Endodermal cell (in vitro differentiated cells): ENCODE measurements around the gene EXOSC10. TPM values are rescaled to one million over a fixed set of nuclear protein-coding genes. Genes with fewer than 3 reads are reported as not detected.

ENCODE experiments used
- DNase-seq: peaks from one replicate; pipeline ENCODE4 v3.0.0-alpha.2; 2017
- H3K27ac ChIP-seq: 2 replicates; pipeline ENCODE4 v1.5.1; 2013; ENCODE audit warnings: mild to moderate bottlenecking, low read depth, low read length, moderate library complexity
- H3K27me3 ChIP-seq: 2 replicates; pipeline ENCODE4 v1.6.1; 2013; ENCODE audit warnings: mild to moderate bottlenecking, low read length, moderate library complexity; ENCODE audit not compliant: insufficient read depth, control insufficient read depth, poor library complexity, severe bottlenecking
- H3K36me3 ChIP-seq: 2 replicates; pipeline ENCODE4 v1.7.0; 2013; ENCODE audit warnings: mild to moderate bottlenecking, low read length, moderate library complexity; ENCODE audit not compliant: control insufficient read depth, insufficient read depth
- H3K4me1 ChIP-seq: one replicate; pipeline ENCODE4 v1.7.0; 2013; ENCODE audit warnings: low read length; ENCODE audit not compliant: control insufficient read depth, insufficient read depth
- H3K4me3 ChIP-seq: 2 replicates; pipeline ENCODE4 v1.5.1; 2013; ENCODE audit warnings: mild to moderate bottlenecking, low read length, moderate library complexity
- H3K9ac ChIP-seq: 2 replicates; pipeline ENCODE4 v1.6.1; 2013; ENCODE audit warnings: mild to moderate bottlenecking, low read length, moderate library complexity; ENCODE audit not compliant: poor library complexity, severe bottlenecking; ENCODE audit errors: extremely low read depth
- H3K9me3 ChIP-seq: 2 replicates; pipeline ENCODE4 v1.6.1; 2013; ENCODE audit warnings: mild to moderate bottlenecking, low read length, moderate library complexity; ENCODE audit not compliant: control insufficient read depth
- H3K27ac Mint-ChIP-seq: 2 replicates; pipeline ENCODE4 v1.8.0; 2020; ENCODE audit warnings: mixed read lengths
- H3K27me3 Mint-ChIP-seq: 2 replicates; pipeline ENCODE4 v1.8.0; 2021; ENCODE audit warnings: mild to moderate bottlenecking, mixed read lengths; ENCODE audit not compliant: insufficient read depth
- H3K36me3 Mint-ChIP-seq: 2 replicates; pipeline ENCODE4 v1.8.0; 2020; ENCODE audit warnings: low read depth, mixed read lengths
- H3K4me1 Mint-ChIP-seq: 2 replicates; pipeline ENCODE4 v1.8.0; 2020; ENCODE audit warnings: mixed read lengths
- H3K4me3 Mint-ChIP-seq: 2 replicates; pipeline ENCODE4 v1.8.0; 2020; ENCODE audit warnings: mild to moderate bottlenecking, moderate library complexity, mixed read lengths
- H3K9me3 Mint-ChIP-seq: 2 replicates; pipeline ENCODE4 v1.8.0; 2020; ENCODE audit warnings: mild to moderate bottlenecking, mixed read lengths
- CTCF ChIP-seq: fragments of 200-600 bp; sonication (generic); conservative IDR thresholded peaks from 2 replicates; pipeline ENCODE4 v1.5.0; 2021; ENCODE audit warnings: antibody characterized with exemption, mild to moderate bottlenecking
- WGBS, 2 experiments: methylation state at CpG; one replicate each; pipeline versions ENCODE4 v1.1.5 to v1.1.7; 2013; ENCODE audit warnings: missing lambda C conversion rate in 2 of 2, mixed read lengths in 1 of 2; ENCODE audit not compliant: insufficient coverage in 1 of 2, insufficient read length in 1 of 2; 5-methylcytosine and 5-hydroxymethylcytosine counted together
- total RNA-seq, 2 donors: library from RNA; stranded (reverse); fragmentation: NEBNext Ultra II Directional in 1 of 2; extraction: Animal tissue kit (Norgen Biotek cat#: 25700) in 1 of 2; gene quantifications; 2 replicates in 1 of 2; 3 replicates in 1 of 2; pipeline ENCODE4 v1.2.1, GENCODE V29; 2021

The EXOSC10 gene
- total RNA-seq, 2 donors from 2014 or later: 81.4 to 89.7 TPM

DNA sequence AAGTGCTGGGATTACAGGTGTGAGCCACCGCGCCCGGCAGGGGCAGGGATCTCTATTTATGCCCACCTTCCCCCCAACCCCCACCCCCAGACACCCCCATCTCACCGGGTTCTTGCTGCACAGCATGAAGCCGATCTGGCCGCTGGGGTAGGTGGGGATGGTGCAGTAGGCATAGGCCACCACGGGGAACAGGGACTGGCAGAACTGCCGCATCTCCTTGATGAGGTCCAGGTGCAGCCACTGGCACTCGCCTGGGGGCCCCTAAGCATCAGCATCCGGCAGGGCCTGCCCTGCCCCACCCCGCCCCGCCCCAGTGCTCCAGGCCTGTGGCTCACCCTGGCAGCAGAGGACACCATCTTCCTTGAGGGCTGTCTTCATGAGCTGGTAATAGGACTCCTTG is 44.0 kb downstream of the EXOSC10 start:
- peaks cover 3% of the 10 kb centered on the region for H3K4me1 ChIP-seq
- Mint-ChIP-seq H3K36me3 (peaks cover 24% of the 10 kb centered on the region), H3K27ac (no peak overlapping the region), H3K27me3 (no peaks in the 10 kb centered on the region), H3K4me3 (no peak overlapping the region), H3K4me1 (peaks cover 8% of the 10 kb centered on the region), H3K9me3 (no peaks in the 10 kb centered on the region)
- no peak for TF ChIP-seq CTCF
- no peak overlapping the region for H3K27ac ChIP-seq
- no peaks in the 10 kb centered on the region for H3K9me3 ChIP-seq
- 94% methylated on average over 8 to 12 of the region's 12 CpGs for WGBS, 2 experiments
- no peak overlapping the region for H3K9ac ChIP-seq
- H3K27me3 ChIP-seq: no peaks in the 10 kb centered on the region
- H3K36me3 ChIP-seq: peaks cover 16% of the 10 kb centered on the region
- no peak for DNase-seq
- H3K4me3 ChIP-seq: no peak overlapping the region

- H3K27me3 Mint-ChIP-seq: no peaks in the 10 kb centered on the region
These were observed 45.0 kb downstream of the EXOSC10 start for GRCh38 chr1:11054666-11055065.

DNA sequence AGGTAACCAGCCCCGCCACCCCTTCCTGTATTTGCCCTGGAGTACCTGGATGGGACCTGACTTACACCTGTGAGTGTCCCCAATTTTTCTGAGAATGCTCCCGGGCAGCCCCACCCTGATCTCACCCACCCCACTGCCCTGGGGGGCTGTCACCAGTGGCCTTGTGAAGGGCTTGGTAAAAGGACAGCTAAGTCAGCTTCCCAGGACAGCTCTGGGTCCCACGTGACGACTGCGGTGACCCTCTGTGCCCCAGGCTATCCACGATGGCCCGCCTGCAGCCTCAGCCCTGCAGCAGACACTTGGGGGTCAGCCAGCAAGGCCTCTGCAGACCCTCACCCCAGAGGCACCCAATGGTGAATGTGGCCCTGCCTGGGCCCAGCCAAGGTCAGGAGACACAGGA is 45.5 kb downstream of the EXOSC10 start:
- H3K4me3 Mint-ChIP-seq: no peak overlapping the region
- TF ChIP-seq CTCF: no peak
- H3K9me3 Mint-ChIP-seq: no peaks in the 10 kb centered on the region
- DNase-seq: no peak
- H3K36me3 Mint-ChIP-seq: peaks cover 24% of the 10 kb centered on the region
- Histone ChIP-seq H3K27ac (no peak overlapping the region), H3K9ac (no peak overlapping the region), H3K9me3 (no peaks in the 10 kb centered on the region), H3K36me3 (peaks cover 16% of the 10 kb centered on the region), H3K27me3 (no peaks in the 10 kb centered on the region), H3K4me1 (peaks cover 3% of the 10 kb centered on the region), H3K4me3 (no peak overlapping the region)
- H3K27ac Mint-ChIP-seq: no peak overlapping the region
- H3K4me1 Mint-ChIP-seq: peaks cover 6% of the 10 kb centered on the region
- 93% methylated on average over 3 to 7 of the region's 7 CpGs for WGBS, 2 experiments
- no peaks in the 10 kb centered on the region for H3K27me3 Mint-ChIP-seq

More at GRCh38 chr1:11054666-11055065, 45.0 kb downstream of the EXOSC10 start:
- Mint-ChIP-seq H3K4me3 (no peak overlapping the region), H3K36me3 (peaks cover 24% of the 10 kb centered on the region), H3K27ac (no peak overlapping the region), H3K4me1 (peaks cover 6% of the 10 kb centered on the region), H3K9me3 (no peaks in the 10 kb centered on the region)
- no peak overlapping the region for H3K4me3 ChIP-seq
- no peak for DNase-seq
- WGBS, 2 experiments: 95% methylated on average over 17 to 22 of the region's 22 CpGs
- no peak overlapping the region for H3K9ac ChIP-seq
- H3K36me3 ChIP-seq: peaks cover 16% of the 10 kb centered on the region
- TF ChIP-seq CTCF: no peak
- no peak overlapping the region for H3K27ac ChIP-seq
- H3K9me3 ChIP-seq: no peaks in the 10 kb centered on the region
- H3K27me3 ChIP-seq: no peaks in the 10 kb centered on the region
- H3K4me1 ChIP-seq: peaks cover 3% of the 10 kb centered on the region
